NT2/D1 (cell line): ENCODE data around the gene DIP2C.
"Not testable (repeated sequence)": the region's sequence is repeated elsewhere in the genome, so short reads cannot be mapped to it uniquely, and the experiment has no call there.

Source experiments
- DNase-seq: peaks from one replicate; pipeline ENCODE4 v3.0.0-alpha.2; 2011; ENCODE audit warnings: low read depth, low spot score
- H3K27me3 ChIP-seq: 2 replicates; pipeline ENCODE4 v1.6.0; 2011; ENCODE audit warnings: mild to moderate bottlenecking; ENCODE audit not compliant: insufficient read length, insufficient read depth
- H3K36me3 ChIP-seq: 2 replicates; pipeline ENCODE4 v1.6.1; 2011; ENCODE audit warnings: mild to moderate bottlenecking, low read length, mixed read lengths; ENCODE audit not compliant: insufficient read depth, insufficient read length
- H3K4me1 ChIP-seq: 2 replicates; pipeline ENCODE4 v1.5.1; 2011; ENCODE audit not compliant: insufficient read depth, insufficient read length
- H3K4me3 ChIP-seq: 2 replicates; pipeline ENCODE4 v1.5.1; 2011; ENCODE audit warnings: low read depth; ENCODE audit not compliant: insufficient read length
- H3K9ac ChIP-seq: 2 replicates; pipeline ENCODE4 v1.6.0; 2011; ENCODE audit warnings: low read depth; ENCODE audit not compliant: insufficient read length
- H3K9me3 ChIP-seq: 2 replicates; pipeline ENCODE4 v1.5.1; 2011; ENCODE audit warnings: mild to moderate bottlenecking, low read length; ENCODE audit not compliant: insufficient read depth
- SUZ12 ChIP-seq: IDR thresholded peaks from 2 replicates; pipeline ENCODE4 v1.6.1; 2011; ENCODE audit not compliant: insufficient read length, insufficient read depth; ENCODE audit errors: extremely low read depth
- YY1 ChIP-seq: IDR thresholded peaks from 2 replicates; pipeline ENCODE4 v1.6.1; 2011; ENCODE audit not compliant: insufficient read length, insufficient read depth
- ZNF274 ChIP-seq: IDR thresholded peaks from 2 replicates; pipeline ENCODE4 v1.6.1; 2011; ENCODE audit warnings: mild to moderate bottlenecking, low read depth, low read length

The DIP2C gene

GRCh38 chr10:659688-660141 lies 29.8 kb downstream of the DIP2C start:
- Histone ChIP-seq H3K9me3 (no peaks in the 10 kb centered on the region), H3K27me3 (no peaks in the 10 kb centered on the region), H3K4me3 (no peak overlapping the region), H3K4me1 (peaks cover 15% of the 10 kb centered on the region), H3K9ac (no peak overlapping the region), H3K36me3 (no peaks in the 10 kb centered on the region)
- no peak for DNase-seq
- TF ChIP-seq ZNF274 (no peak), SUZ12 (no peak), YY1 (no peak)

DNA sequence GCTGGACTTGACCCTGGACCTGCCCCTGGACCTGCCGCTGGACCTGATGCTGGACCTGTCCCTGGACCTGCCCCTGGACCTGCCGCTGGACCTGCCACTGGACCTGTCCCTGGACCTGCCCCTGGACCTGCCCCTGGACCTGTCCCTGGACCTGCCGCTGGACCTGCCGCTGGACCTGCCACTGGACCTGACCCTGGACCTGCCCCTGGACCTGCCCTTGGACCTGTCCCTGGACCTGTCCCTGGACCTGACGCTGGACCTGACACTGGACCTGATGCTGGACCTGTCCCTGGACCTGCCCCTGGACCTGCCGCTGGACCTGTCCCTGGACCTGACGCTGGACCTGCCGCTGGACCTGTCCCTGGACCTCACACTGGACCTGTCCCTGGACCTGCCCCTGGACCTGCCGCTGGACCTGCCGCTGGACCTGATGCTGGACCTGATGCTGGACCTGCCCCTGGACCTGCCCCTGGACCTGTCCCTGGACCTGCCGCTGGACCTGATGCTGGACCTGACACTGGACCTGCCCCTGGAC lies 31.6 kb downstream of the DIP2C start:
- DNase-seq, H3K9me3 ChIP-seq, H3K36me3 ChIP-seq: not testable (repeated sequence)

GRCh38 chr10:656883-657282 lies 32.6 kb downstream of the DIP2C start:
- Histone ChIP-seq H3K36me3 (no peaks in the 10 kb centered on the region), H3K27me3 (no peaks in the 10 kb centered on the region), H3K9me3 (no peaks in the 10 kb centered on the region), H3K4me1 (peaks cover 11% of the 10 kb centered on the region), H3K4me3 (no peak overlapping the region), H3K9ac (no peak overlapping the region)
- DNase-seq = no peak
- TF ChIP-seq SUZ12 (no peak), YY1 (no peak), ZNF274 (no peak)

More for the DNA sequence above, 31.6 kb downstream of the DIP2C start:
- H3K9ac ChIP-seq, H3K4me3 ChIP-seq, H3K27me3 ChIP-seq: not testable (repeated sequence)
- peaks cover 11% of the 10 kb centered on the region for H3K4me1 ChIP-seq

DNA sequence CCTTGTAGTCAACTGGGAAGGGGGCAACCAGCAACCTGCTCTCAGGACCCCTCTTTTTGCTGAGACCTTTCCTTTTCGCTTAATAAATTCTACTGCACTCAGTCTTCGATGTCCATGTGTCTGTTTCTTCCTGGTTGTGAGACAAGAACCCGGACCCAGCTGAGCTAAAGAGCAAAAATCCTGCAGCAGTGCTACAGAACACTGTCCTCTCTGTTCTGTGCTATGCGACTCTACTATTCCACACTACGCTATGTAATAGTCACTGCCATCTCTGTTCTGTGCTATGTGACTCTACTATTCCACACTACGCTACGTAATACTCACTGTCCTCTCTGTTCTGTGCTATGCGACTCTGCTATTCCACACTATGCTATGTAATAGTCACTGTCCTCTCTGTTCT lies 34.3 kb downstream of the DIP2C start:
- Histone ChIP-seq H3K27me3 (no peaks in the 10 kb centered on the region), H3K4me3 (no peak overlapping the region), H3K36me3 (no peaks in the 10 kb centered on the region), H3K9ac (no peak overlapping the region), H3K4me1 (peaks cover 2% of the 10 kb centered on the region), H3K9me3 (no peaks in the 10 kb centered on the region)
- DNase-seq = no peak
- no peak for TF ChIP-seq YY1
- no peak for TF ChIP-seq ZNF274

DNA sequence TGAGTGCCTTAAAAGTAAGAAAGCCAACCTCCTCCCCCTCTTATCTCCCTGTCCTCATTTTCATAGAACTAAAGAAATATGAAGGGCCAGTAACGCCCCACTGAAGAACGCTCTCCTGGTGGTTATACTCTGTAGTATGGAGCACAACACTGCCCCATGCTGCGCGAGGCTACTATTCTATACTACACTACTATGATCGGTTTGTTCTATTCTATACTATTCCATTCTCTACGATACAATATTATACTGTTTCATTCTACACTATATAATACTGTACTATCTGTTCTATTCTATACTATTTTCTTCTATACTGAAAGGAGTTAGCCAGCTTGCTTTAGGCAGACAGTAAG lies 34.8 kb downstream of the DIP2C start:
- TF ChIP-seq SUZ12 (no peak), YY1 (no peak), ZNF274 (no peak)
- no peak for DNase-seq
- no peaks in the 10 kb centered on the region for H3K27me3 ChIP-seq
- H3K4me3 ChIP-seq = no peak overlapping the region
- H3K9ac ChIP-seq = no peak overlapping the region
- H3K4me1 ChIP-seq = peaks cover 2% of the 10 kb centered on the region
- H3K9me3 ChIP-seq = no peaks in the 10 kb centered on the region
- H3K36me3 ChIP-seq = no peaks in the 10 kb centered on the region

DNA sequence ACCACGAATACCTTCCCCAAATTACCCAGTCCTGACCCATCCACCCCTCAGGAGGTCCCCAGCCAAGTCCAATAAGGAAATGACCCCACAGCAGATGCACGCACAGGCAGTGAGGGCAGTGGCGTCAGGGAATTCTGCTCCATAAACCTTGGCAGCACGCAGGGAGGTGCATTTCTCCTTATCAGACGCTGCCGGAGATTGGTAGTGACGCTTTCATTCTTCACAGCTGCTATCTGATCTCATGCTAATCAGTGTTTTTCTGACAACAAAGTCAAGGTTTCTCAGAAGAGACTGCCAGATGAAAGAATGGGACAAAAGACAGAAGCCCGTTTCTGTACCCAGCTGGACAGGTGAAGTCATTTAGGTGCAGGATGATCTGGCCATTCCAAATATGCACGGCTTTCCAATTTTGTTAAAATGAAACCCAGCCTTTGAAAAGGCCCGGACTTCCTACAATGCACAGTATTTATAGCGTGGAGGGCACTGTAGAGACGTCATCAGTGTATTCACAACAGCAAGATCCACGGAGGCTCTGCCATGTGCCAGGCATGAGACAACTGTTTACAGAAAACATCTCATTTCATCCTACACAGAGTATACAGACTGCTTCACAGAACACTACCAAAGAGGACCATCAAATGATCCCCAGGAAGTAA lies 35.3 kb downstream of the DIP2C start:
- DNase-seq = no peak
- Histone ChIP-seq H3K27me3 (no peaks in the 10 kb centered on the region), H3K9ac (no peak overlapping the region), H3K4me1 (peaks cover 2% of the 10 kb centered on the region), H3K4me3 (no peak overlapping the region), H3K9me3 (no peaks in the 10 kb centered on the region), H3K36me3 (no peaks in the 10 kb centered on the region)
- TF ChIP-seq YY1 (no peak), ZNF274 (no peak), SUZ12 (no peak)

DNA sequence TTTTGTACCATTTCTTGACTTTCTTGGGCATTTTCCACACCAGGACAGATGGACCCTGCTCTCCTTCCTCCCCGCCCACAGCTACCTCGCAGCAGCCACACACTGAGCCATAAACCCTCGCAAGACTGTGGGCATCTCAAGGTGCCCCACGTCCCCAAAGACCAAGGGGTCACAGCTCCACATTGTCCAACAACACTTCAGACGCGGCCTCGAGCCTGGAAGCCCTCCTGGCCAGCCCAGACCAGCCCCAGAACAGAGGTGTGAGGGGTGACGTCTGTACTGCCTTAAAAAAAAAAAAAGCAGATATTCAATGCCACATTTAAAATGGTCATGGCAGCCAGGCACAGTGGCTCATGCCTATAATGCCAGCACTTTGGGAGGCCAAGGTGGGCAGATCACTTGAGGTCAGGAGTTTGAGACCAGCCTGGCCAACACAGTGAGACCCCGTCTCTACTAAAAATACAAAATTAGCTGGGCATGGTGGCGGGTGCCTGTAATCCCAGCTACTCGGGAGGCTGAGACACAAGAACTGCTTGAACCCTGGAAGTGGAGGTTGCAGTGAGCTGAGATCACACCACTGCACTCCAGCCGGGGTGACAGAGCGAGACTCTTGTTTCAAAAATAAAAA lies 36.5 kb downstream of the DIP2C start:
- not testable (repeated sequence) for DNase-seq, H3K9me3 ChIP-seq, H3K4me3 ChIP-seq, H3K27me3 ChIP-seq, H3K9ac ChIP-seq, H3K4me1 ChIP-seq, H3K36me3 ChIP-seq

- Histone ChIP-seq H3K4me1 (peaks cover 2% of the 10 kb centered on the region), H3K4me3 (no peak overlapping the region), H3K27me3 (no peaks in the 10 kb centered on the region), H3K9me3 (no peaks in the 10 kb centered on the region), H3K36me3 (no peaks in the 10 kb centered on the region), H3K9ac (no peak overlapping the region)
- no peak for DNase-seq
- TF ChIP-seq YY1 (no peak), SUZ12 (no peak), ZNF274 (no peak)
These were observed 37.2 kb downstream of the DIP2C start for GRCh38 chr10:652233-652632.
